HepG2 (cell line): Measurements from ENCODE around the gene SEC14L5. TPM values are rescaled to one million over a fixed set of nuclear protein-coding genes. Genes with fewer than 3 reads are reported as not detected.
A peak's percentile ranks its signal among the peaks of the same experiment; 100 is the strongest.

ENCODE experiments used
- ARHGAP35 ChIP-seq: sonication (generic); formaldehyde crosslinking; IDR thresholded peaks from 2 replicates; pipeline ENCODE4 v1.9.0; 2022; ENCODE audit warnings: mild to moderate bottlenecking, inconsistent platforms, moderate library complexity, missing genetic modification reagents, borderline replicate concordance
- BCL6 ChIP-seq: IDR thresholded peaks from 2 replicates; pipeline ENCODE4 v1.6.1; 2016; ENCODE audit warnings: missing genetic modification reagents, missing compliant biosample characterization
- HBP1 ChIP-seq: IDR thresholded peaks from 2 replicates; pipeline ENCODE4 v1.6.1; 2016; ENCODE audit warnings: low read depth, control low read depth
- HNF4G ChIP-seq, 2 experiments: sonication (generic) in 1 of 2; formaldehyde crosslinking in 1 of 2; IDR thresholded peaks; 2 replicates each; pipeline versions ENCODE4 v1.4.0 to v1.6.1; 2011 to 2020; ENCODE audit warnings: borderline replicate concordance in 2 of 2, low read depth in 2 of 2, mild to moderate bottlenecking in 2 of 2, low read length in 1 of 2, missing genetic modification reagents in 1 of 2, moderate library complexity in 1 of 2
- RNF219 ChIP-seq: sonication (generic); formaldehyde crosslinking; IDR thresholded peaks from 2 replicates; pipeline ENCODE4 v1.5.0; 2020; ENCODE audit warnings: mild to moderate bottlenecking, missing genetic modification reagents
- SAFB2 ChIP-seq: sonication (generic); formaldehyde crosslinking; IDR thresholded peaks from 2 replicates; pipeline ENCODE4 v1.5.1; 2020; ENCODE audit warnings: missing genetic modification reagents, low read depth, mild to moderate bottlenecking, borderline replicate concordance
- TARDBP ChIP-seq: sonication (generic); formaldehyde crosslinking; IDR thresholded peaks from 2 replicates; pipeline ENCODE4 v1.8.0; 2022; ENCODE audit warnings: mild to moderate bottlenecking, missing genetic modification reagents
- ZNF12 ChIP-seq: sonication (generic); formaldehyde crosslinking; IDR thresholded peaks from 2 replicates; pipeline ENCODE4 v1.5.0; 2020; ENCODE audit warnings: missing genetic modification reagents
- ZNF607 ChIP-seq: sonication (generic); formaldehyde crosslinking; IDR thresholded peaks from 2 replicates; pipeline ENCODE4 v1.5.1; 2020; ENCODE audit warnings: missing genetic modification reagents, mild to moderate bottlenecking, borderline replicate concordance
- ZNF672 ChIP-seq: sonication (generic); formaldehyde crosslinking; IDR thresholded peaks from 2 replicates; pipeline ENCODE4 v1.8.1; 2022; ENCODE audit warnings: missing genetic modification reagents
- ZNF816 ChIP-seq: sonication (generic); formaldehyde crosslinking; IDR thresholded peaks from 2 replicates; pipeline ENCODE4 v1.8.0; 2022; ENCODE audit warnings: missing genetic modification reagents, mild to moderate bottlenecking, borderline replicate concordance
- ZSCAN29 ChIP-seq: sonication (generic); formaldehyde crosslinking; conservative IDR thresholded peaks from 2 replicates; pipeline ENCODE4 v1.4.0; 2020; ENCODE audit warnings: mild to moderate bottlenecking, missing genetic modification reagents
- polyA plus RNA-seq, 8 experiments: library from polyadenylated mRNA; depleted of rRNA in 3 of 8; stranded (reverse) in 7 of 8; unstranded in 1 of 8; fragments of >200 nt; fragmentation: Illumina TruSeq in 4 of 8; extraction: Trizol in 4 of 8; gene quantifications; 2 replicates each; pipeline versions ENCODE4 v1.2.1 to v1.2.3, GENCODE V29; 2011 to 2016; ENCODE audit warnings: low read depth in 4 of 8, missing spikeins in 1 of 8, mixed read lengths in 1 of 8; ENCODE audit not compliant: insufficient read depth in 1 of 8
- total RNA-seq, 5 experiments: library from RNA; depleted of rRNA; stranded (reverse); fragments of >200 nt; fragmentation: Illumina TruSeq; extraction: Trizol; gene quantifications; 2 replicates each; pipeline ENCODE4 v1.2.3, GENCODE V29; 2016; ENCODE audit warnings: low read depth in 1 of 5
- TF ChIP-seq, protein P1 (sequence below): IDR thresholded peaks from 2 replicates; pipeline ENCODE4 v1.4.0; 2020; ENCODE audit warnings: mild to moderate bottlenecking, missing genetic modification reagents
- TF ChIP-seq, protein P2 (sequence below): fragments of 450-650 bp; IDR thresholded peaks from 2 replicates; pipeline ENCODE4 v1.6.1; 2017
- TF ChIP-seq, protein P3 (sequence below): sonication (generic); formaldehyde crosslinking; IDR thresholded peaks from 2 replicates; pipeline ENCODE4 v1.8.1; 2023; ENCODE audit warnings: mild to moderate bottlenecking, missing genetic modification reagents, borderline replicate concordance

SEC14L5 gene
- total and polyA plus RNA-seq, 2 of the 13 experiments (the other 11 are each of a cell fraction or from before 2014, with no cell fraction given): 0.40 to 0.42 TPM

DNA sequence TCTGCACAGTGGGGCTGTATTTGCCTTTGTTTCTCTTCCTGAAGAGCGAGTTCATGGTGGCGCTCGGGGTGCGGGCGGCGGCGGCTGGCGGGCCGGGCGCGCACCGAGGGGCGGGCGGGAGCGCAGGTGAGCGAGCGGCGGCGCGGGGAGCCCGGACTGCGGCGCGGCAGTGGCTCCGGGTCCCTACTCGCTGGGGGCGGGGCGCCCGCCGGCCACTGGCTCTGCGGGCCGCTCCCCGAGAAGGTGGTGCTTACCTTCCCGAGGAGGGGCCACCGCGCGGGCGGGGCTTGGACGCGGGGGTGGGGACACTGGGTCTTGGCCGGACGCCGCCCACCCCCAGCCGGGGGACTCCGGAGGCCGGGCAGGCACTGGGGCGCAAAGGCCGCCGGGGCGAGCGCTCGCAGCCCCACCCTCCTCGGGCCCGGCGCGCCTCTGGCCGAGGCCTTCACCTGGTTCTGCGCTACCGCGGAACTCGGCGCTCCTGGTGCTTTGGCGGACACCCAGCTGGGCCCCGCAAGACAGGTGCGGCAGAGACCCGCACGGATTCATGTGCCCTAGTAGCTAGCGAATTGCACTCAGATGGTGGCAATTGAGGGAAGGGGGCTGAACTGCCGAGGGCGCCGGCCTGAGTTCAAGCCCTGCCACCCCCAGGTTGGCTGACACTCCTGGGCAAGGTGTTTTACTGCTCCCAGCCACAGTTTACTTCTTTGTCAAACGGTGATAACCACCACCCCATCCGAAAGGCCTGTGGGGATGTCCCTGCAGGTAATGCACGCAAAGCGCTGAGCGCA, 20.9 kb upstream of the SEC14L5 start, which contains the start of gene PPL (continued):
- TF ChIP-seq, protein P1, sequence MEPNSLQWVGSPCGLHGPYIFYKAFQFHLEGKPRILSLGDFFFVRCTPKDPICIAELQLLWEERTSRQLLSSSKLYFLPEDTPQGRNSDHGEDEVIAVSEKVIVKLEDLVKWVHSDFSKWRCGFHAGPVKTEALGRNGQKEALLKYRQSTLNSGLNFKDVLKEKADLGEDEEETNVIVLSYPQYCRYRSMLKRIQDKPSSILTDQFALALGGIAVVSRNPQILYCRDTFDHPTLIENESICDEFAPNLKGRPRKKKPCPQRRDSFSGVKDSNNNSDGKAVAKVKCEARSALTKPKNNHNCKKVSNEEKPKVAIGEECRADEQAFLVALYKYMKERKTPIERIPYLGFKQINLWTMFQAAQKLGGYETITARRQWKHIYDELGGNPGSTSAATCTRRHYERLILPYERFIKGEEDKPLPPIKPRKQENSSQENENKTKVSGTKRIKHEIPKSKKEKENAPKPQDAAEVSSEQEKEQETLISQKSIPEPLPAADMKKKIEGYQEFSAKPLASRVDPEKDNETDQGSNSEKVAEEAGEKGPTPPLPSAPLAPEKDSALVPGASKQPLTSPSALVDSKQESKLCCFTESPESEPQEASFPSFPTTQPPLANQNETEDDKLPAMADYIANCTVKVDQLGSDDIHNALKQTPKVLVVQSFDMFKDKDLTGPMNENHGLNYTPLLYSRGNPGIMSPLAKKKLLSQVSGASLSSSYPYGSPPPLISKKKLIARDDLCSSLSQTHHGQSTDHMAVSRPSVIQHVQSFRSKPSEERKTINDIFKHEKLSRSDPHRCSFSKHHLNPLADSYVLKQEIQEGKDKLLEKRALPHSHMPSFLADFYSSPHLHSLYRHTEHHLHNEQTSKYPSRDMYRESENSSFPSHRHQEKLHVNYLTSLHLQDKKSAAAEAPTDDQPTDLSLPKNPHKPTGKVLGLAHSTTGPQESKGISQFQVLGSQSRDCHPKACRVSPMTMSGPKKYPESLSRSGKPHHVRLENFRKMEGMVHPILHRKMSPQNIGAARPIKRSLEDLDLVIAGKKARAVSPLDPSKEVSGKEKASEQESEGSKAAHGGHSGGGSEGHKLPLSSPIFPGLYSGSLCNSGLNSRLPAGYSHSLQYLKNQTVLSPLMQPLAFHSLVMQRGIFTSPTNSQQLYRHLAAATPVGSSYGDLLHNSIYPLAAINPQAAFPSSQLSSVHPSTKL (CRISPR knock-in tag): peak; percentile 25; the same call in 1 of the 2 replicates
- TF ChIP-seq BCL6 (CRISPR knock-in tag) (no peak), ZNF816 (CRISPR knock-in tag) (no peak), HNF4G (IDR thresholded peaks at IDR 0.05; ENCODE audit: borderline replicate concordance, low read depth, low read length) (peak; percentile 69), HNF4G (CRISPR knock-in tag; IDR thresholded peaks at IDR 0.05; ENCODE audit: borderline replicate concordance, low read depth) (no peak), TARDBP (no peak; the same call in 1 of the 2 replicates), HBP1 (peak; percentile 80), ZNF672 (CRISPR knock-in tag) (no peak), ZSCAN29 (peak; percentile 62; the same call in 1 of the 2 replicates), RNF219 (no peak), ZNF607 (no peak), ARHGAP35 (CRISPR knock-in tag) (0 out of 2 replicates have a peak, but pooled peaks have one; percentile 43), ZNF12 (CRISPR knock-in tag) (no peak), SAFB2 (no peak)
- TF ChIP-seq, protein P2, sequence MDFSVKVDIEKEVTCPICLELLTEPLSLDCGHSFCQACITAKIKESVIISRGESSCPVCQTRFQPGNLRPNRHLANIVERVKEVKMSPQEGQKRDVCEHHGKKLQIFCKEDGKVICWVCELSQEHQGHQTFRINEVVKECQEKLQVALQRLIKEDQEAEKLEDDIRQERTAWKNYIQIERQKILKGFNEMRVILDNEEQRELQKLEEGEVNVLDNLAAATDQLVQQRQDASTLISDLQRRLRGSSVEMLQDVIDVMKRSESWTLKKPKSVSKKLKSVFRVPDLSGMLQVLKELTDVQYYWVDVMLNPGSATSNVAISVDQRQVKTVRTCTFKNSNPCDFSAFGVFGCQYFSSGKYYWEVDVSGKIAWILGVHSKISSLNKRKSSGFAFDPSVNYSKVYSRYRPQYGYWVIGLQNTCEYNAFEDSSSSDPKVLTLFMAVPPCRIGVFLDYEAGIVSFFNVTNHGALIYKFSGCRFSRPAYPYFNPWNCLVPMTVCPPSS: no peak
- TF ChIP-seq, protein P3, sequence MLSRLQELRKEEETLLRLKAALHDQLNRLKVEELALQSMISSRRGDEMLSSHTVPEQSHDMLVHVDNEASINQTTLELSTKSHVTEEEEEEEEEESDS (CRISPR knock-in tag): no peak
